ENCODE measurements around the gene ESYT3.

GRCh38 chr3:138467931-138468330, 33.5 kb downstream of the ESYT3 start:
- TF ChIP-seq, protein P1, sequence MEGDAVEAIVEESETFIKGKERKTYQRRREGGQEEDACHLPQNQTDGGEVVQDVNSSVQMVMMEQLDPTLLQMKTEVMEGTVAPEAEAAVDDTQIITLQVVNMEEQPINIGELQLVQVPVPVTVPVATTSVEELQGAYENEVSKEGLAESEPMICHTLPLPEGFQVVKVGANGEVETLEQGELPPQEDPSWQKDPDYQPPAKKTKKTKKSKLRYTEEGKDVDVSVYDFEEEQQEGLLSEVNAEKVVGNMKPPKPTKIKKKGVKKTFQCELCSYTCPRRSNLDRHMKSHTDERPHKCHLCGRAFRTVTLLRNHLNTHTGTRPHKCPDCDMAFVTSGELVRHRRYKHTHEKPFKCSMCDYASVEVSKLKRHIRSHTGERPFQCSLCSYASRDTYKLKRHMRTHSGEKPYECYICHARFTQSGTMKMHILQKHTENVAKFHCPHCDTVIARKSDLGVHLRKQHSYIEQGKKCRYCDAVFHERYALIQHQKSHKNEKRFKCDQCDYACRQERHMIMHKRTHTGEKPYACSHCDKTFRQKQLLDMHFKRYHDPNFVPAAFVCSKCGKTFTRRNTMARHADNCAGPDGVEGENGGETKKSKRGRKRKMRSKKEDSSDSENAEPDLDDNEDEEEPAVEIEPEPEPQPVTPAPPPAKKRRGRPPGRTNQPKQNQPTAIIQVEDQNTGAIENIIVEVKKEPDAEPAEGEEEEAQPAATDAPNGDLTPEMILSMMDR (IDR thresholded peaks at IDR 0.05), result no peak
- no peak for TF ChIP-seq POLR2A (IDR thresholded peaks at IDR 0.05)

Measured in upper lobe of left lung (tissue), 4 donors.